GM23248 (cell line): Measurements from ENCODE around the gene PSMD2. TPM values are rescaled to one million over a fixed set of nuclear protein-coding genes. Genes with fewer than 3 reads are reported as not detected.
A peak's percentile ranks its signal among the peaks of the same experiment; 100 is the strongest.

Experiments used
- DNase-seq: peaks from one replicate; pipeline ENCODE4 v3.0.0-alpha.2; 2015
- H2AFZ ChIP-seq: fragments of 200-600 bp; sonication (generic); 2 replicates; pipeline ENCODE4 v1.6.1; 2016; ENCODE audit warnings: antibody characterized with exemption
- H3F3A ChIP-seq: fragments of 200-600 bp; sonication (generic); 2 replicates; pipeline ENCODE4 v1.6.1; 2016; ENCODE audit warnings: mild to moderate bottlenecking, antibody characterized with exemption, mixed run types; ENCODE audit not compliant: insufficient read depth
- H3K27ac ChIP-seq: fragments of 200-600 bp; sonication (generic); 2 replicates; pipeline ENCODE4 v1.5.1; 2016; ENCODE audit warnings: mild to moderate bottlenecking
- H3K27me3 ChIP-seq: fragments of 200-600 bp; sonication (generic); replicated peaks from 2 replicates; pipeline ENCODE4 v1.6.1; 2016; ENCODE audit warnings: mild to moderate bottlenecking; ENCODE audit not compliant: insufficient read depth
- H3K36me3 ChIP-seq: fragments of 200-600 bp; sonication (generic); 2 replicates; pipeline ENCODE4 v1.6.1; 2016; ENCODE audit warnings: low read depth, mild to moderate bottlenecking
- H3K4me1 ChIP-seq: fragments of 200-600 bp; sonication (generic); 2 replicates; pipeline ENCODE4 v1.6.1; 2016; ENCODE audit warnings: mild to moderate bottlenecking; ENCODE audit not compliant: insufficient read depth
- H3K4me2 ChIP-seq: fragments of 200-600 bp; sonication (generic); one replicate; pipeline ENCODE4 v1.6.1; 2016; ENCODE audit warnings: mild to moderate bottlenecking; ENCODE audit not compliant: unreplicated experiment
- H3K4me3 ChIP-seq: fragments of 200-600 bp; sonication (generic); 2 replicates; pipeline ENCODE4 v1.5.1; 2016; ENCODE audit warnings: mild to moderate bottlenecking
- H3K79me2 ChIP-seq: fragments of 200-600 bp; sonication (generic); 2 replicates; pipeline ENCODE4 v1.6.1; 2016; ENCODE audit warnings: mild to moderate bottlenecking; ENCODE audit not compliant: insufficient read depth
- H3K9ac ChIP-seq: fragments of 200-600 bp; sonication (generic); 2 replicates; pipeline ENCODE4 v1.6.1; 2016; ENCODE audit warnings: mild to moderate bottlenecking
- H3K9me2 ChIP-seq: fragments of 200-600 bp; sonication (generic); 2 replicates; pipeline ENCODE4 v1.6.1; 2016; ENCODE audit warnings: mixed run types, mild to moderate bottlenecking, moderate library complexity; ENCODE audit not compliant: insufficient read depth
- H3K9me3 ChIP-seq: fragments of 200-600 bp; sonication (generic); one replicate; pipeline ENCODE4 v1.6.1; 2017; ENCODE audit warnings: low read depth
- H4K20me1 ChIP-seq: fragments of 200-600 bp; sonication (generic); 2 replicates; pipeline ENCODE4 v1.6.0; 2016; ENCODE audit not compliant: insufficient read depth
- EZH2 ChIP-seq: fragments of 200-600 bp; sonication (generic); IDR thresholded peaks from 2 replicates; pipeline ENCODE4 v1.6.1; 2018; ENCODE audit warnings: antibody characterized with exemption, mild to moderate bottlenecking; ENCODE audit not compliant: insufficient read depth, poor library complexity, severe bottlenecking
- EZH2phosphoT487 ChIP-seq: fragments of 200-600 bp; sonication (generic); IDR thresholded peaks from 2 replicates; pipeline ENCODE4 v1.6.1; 2018; ENCODE audit warnings: antibody characterized with exemption, moderate library complexity, mild to moderate bottlenecking, low read depth; ENCODE audit not compliant: insufficient read depth
- WGBS, 2 experiments: methylation state at CpG; one replicate each; pipeline ENCODE4 v1.1.6; 2015 to 2017; ENCODE audit warnings: low lambda C conversion rate in 2 of 2, low coverage in 1 of 2; ENCODE audit errors: missing lambda C conversion rate in 2 of 2; 5-methylcytosine and 5-hydroxymethylcytosine counted together
- in situ Hi-C: fragments of 300-500 bp; cut with MboI; formaldehyde crosslinking; loops from 2 replicates; pipeline ENCODE4 v1.15.0; 2020
- polyA plus RNA-seq: library from polyadenylated mRNA; unstranded; fragments of >200 nt; fragmentation: Nextera tagmentation; extraction: Ambion mirVana; gene quantifications from 2 replicates; pipeline ENCODE4 v1.2.1, GENCODE V29; 2016
- total RNA-seq: library from RNA; depleted of rRNA; stranded (reverse); fragments of >200 nt; shearing (Covaris generic); gene quantifications from 2 replicates; pipeline ENCODE4 v1.2.3, GENCODE V29; 2014

PSMD2 gene
- total and polyA plus RNA-seq, 2 experiments from 2014 or later, result 513 to 602 TPM

DNA sequence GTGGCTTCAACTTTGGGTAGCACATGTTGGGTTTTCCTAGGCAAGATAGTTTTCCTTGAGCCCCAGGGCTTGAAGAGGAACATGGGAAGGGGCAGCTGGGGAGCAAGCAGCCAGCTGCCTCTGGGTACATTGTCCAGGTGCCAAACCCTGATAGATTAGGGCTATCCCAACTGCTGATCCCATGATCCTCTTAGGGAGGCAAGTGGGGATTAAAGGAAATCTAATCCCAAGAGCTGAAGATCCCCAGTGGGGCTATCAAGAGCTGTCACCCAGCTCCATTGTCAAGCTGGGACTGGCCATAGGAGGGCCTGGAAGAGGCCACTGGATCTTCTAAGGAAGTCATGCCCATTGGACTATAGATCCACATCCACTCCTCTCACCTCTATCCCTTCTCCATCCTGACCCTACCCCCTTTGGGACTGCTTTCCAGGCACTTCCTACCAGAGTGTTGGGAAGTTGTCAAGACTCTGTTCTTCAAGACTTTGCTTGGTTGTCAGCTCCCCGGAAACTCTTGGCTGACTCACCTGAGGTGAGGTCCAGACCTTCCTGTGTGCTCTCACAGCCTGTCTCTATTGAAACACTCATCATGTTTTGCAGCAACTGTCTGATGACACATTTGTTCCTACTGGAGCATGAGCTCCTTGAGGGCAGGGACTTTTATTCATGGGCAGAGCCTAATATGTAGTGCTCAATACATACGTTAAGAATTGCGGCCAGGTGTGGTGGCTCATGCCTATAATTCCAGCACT, 43.6 kb upstream of the PSMD2 start:
- Histone ChIP-seq H3K79me2 (peaks cover 5% of the 10 kb centered on the region; the same call in 1 of the 2 replicates), H3K27ac (no peak overlapping the region), H3K4me3 (no peak overlapping the region), H3K4me1 (0 out of 2 replicates have a peak, but pooled peaks cover 2% of the 10 kb centered on the region), H3K27me3 (no peaks in the 10 kb centered on the region), H3K9me2 (no peaks in the 10 kb centered on the region), H3K9me3 (no peaks in the 10 kb centered on the region), H3K9ac (no peak overlapping the region), H3K36me3 (no peaks in the 10 kb centered on the region), H4K20me1 (no peaks in the 10 kb centered on the region), H3F3A (peaks cover 3% of the 10 kb centered on the region; the same call in 1 of the 2 replicates), H2AFZ (no peak overlapping the region), H3K4me2 (no peak overlapping the region)
- WGBS, 2 experiments, result 82 to 88% methylated on average over 3 of the region's 3 CpGs
- peak; percentile 20 for DNase-seq
- TF ChIP-seq EZH2phosphoT487, result no peak
- TF ChIP-seq EZH2, result no peak
- in situ Hi-C loops, result loop anchor here (10.0 kb wide), 1 partner anchor 361 kb away; no protein-coding TSS in a partner anchor

DNA sequence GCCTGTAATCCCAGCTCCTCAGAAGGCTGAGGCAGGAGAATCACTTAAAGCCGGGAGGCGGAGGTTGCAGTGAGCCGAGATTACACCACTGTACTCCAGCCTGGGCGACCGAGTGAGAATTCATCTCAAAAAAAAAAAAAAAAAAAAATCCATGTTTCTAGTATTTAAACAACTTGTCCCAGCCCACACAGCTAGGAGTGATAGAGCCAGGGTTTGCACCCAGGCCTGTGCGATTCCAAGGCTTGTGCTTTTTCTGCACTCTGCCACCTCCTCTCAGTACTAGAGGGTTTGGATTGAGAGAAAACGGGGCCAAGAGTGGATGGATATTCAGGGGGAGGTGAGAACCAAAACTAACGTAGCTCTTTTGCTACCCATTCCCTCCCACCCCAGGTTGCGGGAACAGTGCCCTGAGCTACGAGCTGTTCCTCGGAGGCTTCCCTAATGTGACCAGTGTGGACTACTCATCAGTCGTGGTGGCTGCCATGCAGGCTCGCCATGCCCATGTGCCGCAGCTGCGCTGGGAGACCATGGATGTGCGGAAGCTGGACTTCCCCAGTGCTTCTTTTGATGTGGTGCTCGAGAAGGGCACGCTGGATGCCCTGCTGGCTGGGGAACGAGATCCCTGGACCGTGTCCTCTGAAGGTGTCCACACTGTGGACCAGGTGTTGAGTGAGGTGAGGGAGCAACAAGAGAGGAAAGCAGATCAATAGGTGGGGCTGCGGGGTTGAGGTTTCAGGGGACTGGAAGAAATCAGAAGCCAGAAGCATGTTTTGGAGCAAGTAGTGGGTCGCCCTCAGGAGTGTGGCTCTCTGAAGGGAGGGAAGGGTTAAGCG, 41.7 kb upstream of the PSMD2 start:
- Histone ChIP-seq H3K79me2 (no peaks in the 10 kb centered on the region), H3K4me3 (no peak overlapping the region), H3K4me2 (no peak overlapping the region), H4K20me1 (no peaks in the 10 kb centered on the region), H3K27me3 (no peaks in the 10 kb centered on the region), H3K27ac (no peak overlapping the region), H3K9ac (no peak overlapping the region), H3K9me3 (no peaks in the 10 kb centered on the region), H2AFZ (no peak overlapping the region), H3K36me3 (no peaks in the 10 kb centered on the region), H3K4me1 (0 out of 2 replicates have a peak, but pooled peaks cover 2% of the 10 kb centered on the region), H3K9me2 (no peaks in the 10 kb centered on the region), H3F3A (peaks cover 6% of the 10 kb centered on the region; the same call in 1 of the 2 replicates)
- TF ChIP-seq EZH2phosphoT487 (no peak), EZH2 (no peak)
- in situ Hi-C loops, result loop anchor here (10.0 kb wide), 1 partner anchor 362 kb away; no protein-coding TSS in a partner anchor
- DNase-seq, result no peak
- WGBS, 2 experiments, result 85 to 88% methylated on average over 23 of the region's 23 CpGs

DNA sequence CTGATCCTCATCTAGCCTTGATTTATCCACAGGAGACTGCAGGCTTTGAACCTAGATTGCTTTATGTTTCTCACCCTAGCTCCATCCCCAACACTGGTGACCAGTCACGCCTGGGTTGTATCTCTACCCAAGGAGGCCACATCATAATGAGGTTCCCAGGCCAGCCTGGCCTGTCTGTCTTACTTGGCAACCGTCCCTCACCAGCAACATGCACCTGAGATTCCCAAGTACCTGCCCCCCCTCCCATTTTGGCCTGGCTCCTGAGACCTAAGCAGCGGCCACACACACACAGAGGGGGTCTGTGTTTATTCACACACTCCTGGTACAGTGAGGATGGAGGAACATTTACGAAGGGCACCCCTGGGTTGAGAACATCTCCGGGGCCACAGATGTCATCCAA, 40.1 kb upstream of the PSMD2 start:
- Histone ChIP-seq H3K27me3 (0 out of 2 replicates have a peak, but pooled peaks cover 4% of the 10 kb centered on the region), H3K79me2 (no peaks in the 10 kb centered on the region), H3K27ac (no peak overlapping the region), H3K4me1 (0 out of 2 replicates have a peak, but pooled peaks cover 2% of the 10 kb centered on the region), H3K9ac (no peak overlapping the region), H4K20me1 (no peaks in the 10 kb centered on the region), H3F3A (peaks cover 6% of the 10 kb centered on the region; the same call in 1 of the 2 replicates), H2AFZ (no peak overlapping the region), H3K9me2 (no peaks in the 10 kb centered on the region), H3K9me3 (no peaks in the 10 kb centered on the region), H3K36me3 (no peaks in the 10 kb centered on the region), H3K4me2 (no peak overlapping the region), H3K4me3 (no peak overlapping the region)
- no peak for DNase-seq
- in situ Hi-C loops, result loop anchor here (10.0 kb wide), 1 partner anchor 364 kb away; no protein-coding TSS in a partner anchor
- WGBS, 2 experiments, result 84 to 92% methylated on average over 5 of the region's 5 CpGs
- no peak for TF ChIP-seq EZH2phosphoT487
- TF ChIP-seq EZH2, result no peak

DNA sequence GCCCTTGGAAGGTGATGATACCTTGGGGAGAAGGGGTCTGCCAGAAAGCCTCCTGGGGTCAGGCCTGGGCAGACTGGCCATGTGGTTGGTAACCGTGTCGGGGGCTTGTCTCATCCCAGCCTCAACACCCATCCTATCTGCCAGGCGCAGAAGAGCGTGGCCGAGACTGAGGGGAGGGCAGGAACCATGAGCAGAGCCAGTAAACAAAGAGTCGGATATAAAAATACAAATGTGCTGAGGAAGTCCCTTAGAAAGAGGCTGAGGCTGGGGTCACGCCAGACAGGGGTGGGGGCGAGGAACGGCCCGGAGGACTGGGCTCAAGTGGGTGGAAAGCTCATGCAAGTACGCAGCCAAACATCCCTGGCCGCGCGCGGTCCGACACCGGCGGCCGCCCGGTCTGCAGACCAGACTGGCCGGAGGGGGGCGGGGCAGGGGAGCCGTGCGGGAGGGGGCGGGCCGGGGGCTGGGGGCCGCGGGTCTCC, 39.6 kb upstream of the PSMD2 start:
- H3K27ac ChIP-seq, result no peak overlapping the region
- DNase-seq, result no peak
- no peaks in the 10 kb centered on the region for H3K9me3 ChIP-seq
- no peaks in the 10 kb centered on the region for H4K20me1 ChIP-seq
- H3K9ac ChIP-seq, result no peak overlapping the region
- TF ChIP-seq EZH2phosphoT487 (no peak), EZH2 (no peak)
- H3K9me2 ChIP-seq, result no peaks in the 10 kb centered on the region
- in situ Hi-C loops, result loop anchor here (10.0 kb wide), 1 partner anchor 365 kb away; no protein-coding TSS in a partner anchor
- no peak overlapping the region for H3K4me3 ChIP-seq
- H3K4me2 ChIP-seq, result no peak overlapping the region
- peaks cover 6% of the 10 kb centered on the region; the same call in 1 of the 2 replicates for H3F3A ChIP-seq
- 35% methylated on average over 12 to 20 of the region's 28 CpGs for WGBS, 2 experiments
- H3K4me1 ChIP-seq, result 0 out of 2 replicates have a peak, but pooled peaks cover 2% of the 10 kb centered on the region
- 0 out of 2 replicates have a peak, but pooled peaks cover 4% of the 10 kb centered on the region for H3K27me3 ChIP-seq
- no peaks in the 10 kb centered on the region for H3K79me2 ChIP-seq
- H3K36me3 ChIP-seq, result no peaks in the 10 kb centered on the region
- no peak overlapping the region for H2AFZ ChIP-seq
